HT-29 (cell line): ENCODE results near the gene RCC2. TPM values are rescaled to one million over a fixed set of nuclear protein-coding genes. Genes with fewer than 3 reads are reported as not detected.

Experiments
- DNase-seq: peaks from one replicate; pipeline ENCODE4 v3.0.0-alpha.2; 2015; ENCODE audit warnings: low spot score
- total RNA-seq: library from RNA; depleted of rRNA; stranded (reverse); fragments of >200 nt; shearing (Covaris generic); gene quantifications from 2 replicates; pipeline ENCODE4 v1.2.3, GENCODE V29; 2014

RCC2 gene
- total RNA-seq, 1 experiment from 2014 or later = 120 TPM

- DNase-seq = no peak
Measured at GRCh38 chr1:17442841-17443240, 3.4 kb upstream of the RCC2 start.

DNA sequence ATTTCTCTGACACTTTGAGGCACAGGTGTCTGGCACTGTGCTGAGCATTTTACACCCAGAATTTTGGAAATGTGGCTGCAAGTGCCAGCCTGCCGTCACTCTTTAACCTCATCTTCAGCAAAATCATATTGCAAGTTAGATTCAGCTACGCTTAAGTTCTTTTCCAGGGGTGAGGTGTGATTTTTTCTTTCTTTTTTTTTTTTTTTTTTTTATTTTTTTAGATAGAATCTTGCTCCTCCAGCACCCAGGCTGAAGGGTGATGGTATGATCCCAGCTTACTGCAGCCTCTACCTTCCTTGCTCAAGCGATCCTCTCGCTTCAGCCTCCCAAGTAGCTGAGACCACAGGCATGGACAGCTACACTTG is 2.5 kb upstream of the RCC2 start:
- no peak for DNase-seq

- peak; percentile 64 for DNase-seq
Measured at GRCh38 chr1:17441265-17441992, 2.0 kb upstream of the RCC2 start.

DNA sequence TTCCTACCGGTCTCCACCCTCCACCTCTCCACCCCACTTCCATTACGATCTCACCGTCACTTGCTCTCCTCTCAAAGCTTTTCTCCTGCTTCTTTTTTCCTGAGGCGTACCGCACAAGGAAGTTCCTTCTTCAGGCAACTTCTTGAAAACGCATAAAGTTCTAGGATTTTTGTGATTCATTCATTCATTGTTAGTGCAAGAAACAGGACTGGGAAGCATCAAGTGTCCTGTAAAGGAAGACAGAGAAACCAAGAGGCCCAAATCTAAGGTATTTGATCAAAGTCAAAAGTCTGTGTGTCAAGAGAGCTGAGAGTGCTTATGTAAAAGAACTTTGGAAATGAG is 1.3 kb upstream of the RCC2 start:
- DNase-seq = peak; percentile 7

GRCh38 chr1:17440074-17440826 is 773 bp upstream of the RCC2 start:
- no peak for DNase-seq

DNA sequence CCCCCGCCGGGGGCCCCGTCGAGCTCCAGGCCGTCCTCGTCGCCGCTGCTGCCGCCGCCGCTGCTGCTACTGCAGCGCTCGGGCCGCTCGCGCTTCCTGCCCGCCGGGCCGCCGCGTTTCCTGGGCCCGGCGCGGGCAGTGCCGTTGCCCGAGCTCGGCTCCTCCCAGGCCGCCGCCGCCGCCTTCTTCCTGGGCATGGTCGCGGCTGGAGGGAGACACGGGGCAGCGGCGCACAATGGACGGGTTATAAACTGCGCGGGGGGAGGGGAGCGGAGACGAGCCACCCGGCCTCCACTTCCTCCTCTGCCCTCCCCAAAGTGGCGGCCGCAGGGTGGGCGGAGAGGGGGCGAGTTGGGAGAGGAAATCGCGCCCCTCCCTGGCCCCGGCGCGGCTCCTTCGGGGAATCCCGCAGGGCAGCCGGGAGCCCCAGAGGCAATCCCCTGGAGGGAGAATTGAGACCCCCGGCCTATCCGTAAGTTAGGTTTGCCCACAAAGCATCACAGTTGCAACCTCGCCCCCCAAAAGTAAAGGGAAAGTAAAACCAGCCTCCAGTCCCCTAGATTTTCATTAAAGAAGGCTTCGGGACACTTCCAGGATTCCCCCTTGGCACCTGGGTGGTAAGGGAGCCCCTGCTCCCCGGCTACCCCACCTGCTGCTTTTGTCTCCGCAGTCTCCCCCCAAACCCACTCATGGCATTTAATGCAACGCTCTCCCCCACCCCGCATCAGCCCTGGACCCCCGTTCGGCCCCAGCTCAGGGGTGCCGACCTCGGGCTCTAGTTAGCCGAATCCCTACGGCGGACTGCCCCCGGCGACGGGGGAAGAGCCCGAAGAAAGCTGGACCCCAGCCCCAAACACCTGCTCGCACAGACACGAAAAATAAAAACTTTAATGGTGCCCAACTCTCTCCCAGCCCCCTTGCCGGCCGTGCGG is 893 bp downstream of the RCC2 start:
- peak; percentile 66 for DNase-seq

DNA sequence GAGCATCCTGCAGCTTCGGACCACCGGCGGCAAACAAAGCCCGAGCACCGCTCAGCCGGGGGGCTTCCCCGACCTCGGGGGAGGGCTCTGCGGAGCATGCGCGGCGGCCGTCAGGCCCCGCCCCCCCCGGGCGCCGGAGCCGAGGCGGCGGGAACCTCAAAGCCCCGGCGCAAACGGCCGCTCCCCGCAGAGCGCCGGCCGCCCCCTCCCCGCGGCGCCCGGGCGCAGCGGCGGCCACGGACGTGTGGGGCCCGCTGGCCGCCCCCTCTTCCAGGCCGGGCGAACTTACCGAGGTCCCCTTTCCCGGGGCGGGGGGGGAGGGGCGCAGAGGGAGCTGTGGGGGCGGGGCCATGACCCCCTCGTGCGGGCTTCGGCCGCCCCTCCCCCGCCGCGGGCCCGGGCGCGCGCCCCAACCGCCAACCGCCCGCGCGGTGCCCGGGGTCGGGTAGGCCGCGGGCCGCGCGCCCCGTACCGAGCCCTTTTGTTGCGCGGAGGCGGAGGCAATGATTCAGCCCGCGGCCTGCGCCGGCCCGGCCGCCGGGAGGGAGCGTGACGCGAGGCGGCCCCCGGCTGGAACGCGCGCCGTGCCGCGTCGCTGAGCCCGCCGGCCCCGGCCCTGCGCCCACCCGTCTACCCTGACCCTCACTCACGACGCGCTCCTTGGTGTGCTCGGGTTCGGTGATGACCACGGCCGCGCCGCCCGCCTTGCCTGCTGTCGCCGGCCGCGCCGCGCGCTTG is 1.7 kb downstream of the RCC2 start:
- DNase-seq = peak; percentile 52

DNA sequence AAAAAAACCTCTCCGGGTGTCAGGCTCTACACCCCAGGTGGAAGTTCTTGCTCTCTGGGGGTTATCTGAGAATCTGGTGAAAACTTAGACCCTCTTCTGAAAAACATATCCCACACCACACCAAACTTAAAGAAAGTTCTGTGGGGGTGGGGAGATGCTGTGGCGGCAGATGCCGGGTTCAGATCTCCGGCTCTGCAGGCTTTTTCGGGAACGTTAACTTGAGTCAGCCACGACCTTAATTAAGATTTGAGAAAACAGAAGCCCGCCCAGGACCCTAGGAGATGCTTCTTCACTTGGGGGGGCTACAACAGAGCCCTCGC is 2.3 kb downstream of the RCC2 start:
- DNase-seq = no peak

GRCh38 chr1:17436380-17437174 is 2.9 kb downstream of the RCC2 start:
- DNase-seq = no peak

- no peak for DNase-seq
Measured at GRCh38 chr1:17434601-17435000, 4.9 kb downstream of the RCC2 start.

DNA sequence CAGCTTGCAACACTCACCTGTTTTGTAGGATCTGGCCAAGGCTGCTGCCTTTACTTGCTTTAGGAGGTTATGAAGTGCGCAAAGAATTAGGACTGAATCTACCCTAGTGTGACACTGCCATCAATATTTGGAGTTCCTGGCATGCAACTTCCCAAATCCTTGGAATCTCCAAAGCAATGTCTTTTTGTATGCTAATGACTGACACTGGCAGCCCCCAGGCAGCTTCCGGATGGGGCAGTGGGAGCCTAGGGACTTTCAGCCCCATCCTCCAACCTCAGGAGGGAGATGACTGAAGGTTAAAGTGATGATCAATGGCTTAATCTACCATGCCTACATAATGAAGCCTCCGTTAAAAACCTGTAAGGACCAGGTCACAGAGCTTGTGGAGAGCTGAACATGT is 5.5 kb downstream of the RCC2 start:
- no peak for DNase-seq

DNA sequence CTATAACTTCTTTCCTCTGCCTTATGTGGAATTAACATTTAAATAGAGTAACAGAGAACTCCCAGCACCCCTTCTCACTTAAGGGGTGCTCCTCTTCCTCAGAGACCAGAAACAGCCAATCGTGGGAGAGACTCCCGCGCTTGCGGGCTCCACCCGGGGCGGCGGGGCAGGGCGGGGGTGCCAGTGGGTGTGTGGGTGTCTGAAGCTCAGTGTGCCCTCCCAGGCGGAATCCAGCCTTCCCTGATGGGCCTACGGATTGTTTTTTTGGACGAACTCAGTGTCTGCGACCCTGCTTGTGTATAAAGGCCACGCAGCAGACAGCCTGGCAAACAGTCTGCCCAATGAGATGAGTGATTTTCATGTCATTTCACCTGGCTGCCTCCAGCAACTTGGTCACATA is 6.2 kb downstream of the RCC2 start:
- DNase-seq = no peak

DNA sequence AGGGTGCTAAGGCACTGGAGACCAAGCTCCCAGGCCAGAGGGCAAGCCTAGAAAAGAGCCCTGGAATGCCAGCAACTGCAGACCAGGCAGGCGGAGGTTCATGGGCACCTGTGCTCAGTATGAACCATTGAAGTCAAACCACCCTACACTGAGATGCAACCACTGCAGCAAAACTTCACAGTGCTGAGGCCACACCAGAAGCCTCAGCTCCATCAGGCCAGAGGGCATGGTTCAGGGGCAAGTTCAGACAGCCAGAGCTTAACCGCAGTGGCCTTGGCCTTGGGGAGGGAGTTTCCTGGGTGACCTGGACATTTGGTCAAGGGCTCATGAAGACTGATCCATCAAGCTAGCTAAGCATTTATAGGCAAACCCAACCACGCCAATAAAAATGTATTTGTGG is 7.1 kb downstream of the RCC2 start:
- no peak for DNase-seq

GRCh38 chr1:17429183-17429582 is 10.3 kb downstream of the RCC2 start:
- DNase-seq = no peak

- DNase-seq = no peak
Measured at GRCh38 chr1:17427696-17428660, 11.5 kb downstream of the RCC2 start.

DNA sequence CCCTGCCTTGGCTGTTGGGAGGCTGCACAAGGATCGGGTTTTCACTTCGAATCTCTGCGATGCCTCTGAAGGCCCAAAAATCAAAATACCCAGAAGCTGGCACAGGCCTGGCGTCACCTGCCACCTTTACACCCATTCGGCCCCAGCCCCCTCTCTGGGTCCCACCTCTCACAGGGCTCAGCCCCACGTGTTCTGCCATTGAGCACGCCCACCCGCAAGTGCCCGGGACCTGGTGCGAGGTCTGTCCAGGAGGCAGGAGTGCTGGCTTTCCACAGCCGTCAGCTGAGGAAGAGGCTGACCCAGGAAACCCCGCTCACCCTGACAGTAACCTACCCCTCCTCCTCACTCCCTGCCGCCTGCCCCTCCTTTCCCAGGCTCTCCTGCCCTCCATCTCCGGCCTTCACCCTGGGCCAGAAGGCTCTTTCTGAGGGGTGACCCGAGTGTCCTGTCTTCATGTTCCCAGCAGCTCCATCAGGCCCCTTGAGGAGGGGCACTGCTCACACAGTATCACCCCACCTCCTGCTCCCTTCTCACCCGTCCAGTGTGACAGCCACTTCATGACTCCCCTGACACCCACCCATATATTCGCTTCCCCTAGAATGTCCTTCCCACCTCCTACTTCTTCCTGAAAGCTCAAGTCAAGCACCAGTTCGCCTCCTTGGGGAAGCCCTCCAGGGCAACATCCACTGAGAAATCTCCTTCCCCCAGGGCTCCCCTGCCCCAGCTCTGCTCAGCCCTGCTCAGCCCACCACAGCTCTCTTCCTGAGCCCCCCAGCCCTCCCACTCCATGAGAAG is 13.5 kb downstream of the RCC2 start:
- DNase-seq = no peak

DNA sequence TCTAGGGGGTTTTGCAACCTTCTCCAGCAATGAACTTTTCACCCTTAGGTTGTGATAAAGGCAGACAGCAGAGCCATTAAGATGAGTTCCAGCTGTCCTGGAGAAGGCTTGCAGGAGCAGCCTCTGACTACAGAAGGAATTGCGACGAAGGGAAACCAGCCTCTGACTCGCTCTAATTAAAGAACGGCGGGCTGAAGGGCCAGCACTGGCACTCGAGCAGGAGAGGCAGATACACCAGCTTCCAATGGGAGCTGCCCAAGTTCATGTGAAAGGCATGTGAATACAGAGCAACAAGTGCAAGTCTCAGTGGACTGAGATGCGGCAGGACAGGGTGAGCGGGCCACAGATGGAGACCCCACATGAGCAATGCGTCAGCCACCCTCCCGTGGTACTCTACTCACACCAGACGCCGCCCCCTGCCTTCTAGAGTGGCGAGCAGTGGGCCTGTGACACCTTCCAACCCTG is 15.7 kb downstream of the RCC2 start:
- DNase-seq = no peak

DNA sequence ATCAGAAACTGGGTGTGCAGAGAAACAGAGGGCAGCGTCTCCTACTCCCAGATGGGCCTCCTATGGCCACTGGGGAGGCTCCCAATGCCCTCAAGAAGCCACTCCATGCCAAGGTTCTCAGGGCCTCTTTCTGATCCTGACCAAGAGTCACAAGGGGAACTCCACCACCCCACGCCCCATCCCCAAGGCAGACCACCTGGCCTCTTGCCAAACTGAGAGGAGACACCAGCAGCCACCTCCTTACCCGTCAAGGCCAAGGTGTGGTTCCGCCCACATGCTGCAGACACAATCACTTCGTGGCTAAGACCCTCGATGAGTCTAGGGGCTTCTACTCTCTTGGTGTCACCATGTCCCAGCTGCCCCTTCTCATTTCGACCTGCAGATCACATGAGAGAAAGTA is 17.0 kb downstream of the RCC2 start:
- DNase-seq = no peak

- DNase-seq = no peak
Measured at GRCh38 chr1:17420391-17420918, 19.0 kb downstream of the RCC2 start.
